ENCODE measurements around the gene LIN28B.

DNA sequence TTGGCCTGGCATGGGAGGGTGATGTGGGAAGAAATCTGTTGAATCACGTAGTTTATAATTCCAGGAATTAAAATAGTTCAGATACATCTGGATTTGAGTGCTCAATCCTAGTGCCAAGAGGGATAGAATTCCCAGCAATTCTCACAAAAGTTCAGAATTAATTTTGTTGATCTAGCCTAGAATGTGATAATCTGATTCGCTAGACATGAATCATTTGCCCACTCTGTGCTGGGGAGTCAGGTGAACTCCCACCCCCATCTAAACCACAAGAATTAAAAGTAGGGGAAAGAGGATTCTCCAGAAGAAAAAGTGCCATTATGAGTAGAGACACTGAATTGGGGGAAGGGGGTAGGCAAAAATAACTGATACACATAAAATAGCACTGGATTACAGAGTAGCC, 85.0 kb downstream of the LIN28B start:
- TF ChIP-seq EZH2 (IDR thresholded peaks at IDR 0.05; ENCODE audit: borderline replicate concordance, low read depth, low read length, severe bottlenecking), result no peak
- TF ChIP-seq CTCF (IDR thresholded peaks at IDR 0.05; ENCODE audit: borderline replicate concordance, extremely low read depth, low read length, poor library complexity, severe bottlenecking), result no peak

Data from DND-41 (cell line).